ENCODE measurements around the gene SLC4A2.

- TF ChIP-seq CTCF (IDR thresholded peaks at IDR 0.05), result no peak
- no peak for TF ChIP-seq EP300 (IDR thresholded peaks at IDR 0.05)
- no peak for TF ChIP-seq POLR2A (IDR thresholded peaks at IDR 0.05)
Observed at GRCh38 chr7:151122796-151123157, 63.4 kb downstream of the SLC4A2 start.

All from tibial nerve (tissue), 4 donors.